IMR-90 (cell line): ENCODE results near the gene TRABD2A. TPM values are rescaled to one million over a fixed set of nuclear protein-coding genes. Genes with fewer than 3 reads are reported as not detected.

Experiments used
- ATAC-seq: fragments of 200-7000 bp; cut with Tn5 transposase; 2 replicates; pipeline ENCODE4 v1.9.1; 2020; ENCODE audit warnings: low read depth, mild to moderate bottlenecking, moderate library complexity
- BruUV-seq: library from RNA; stranded (reverse); fragments of 400-500 nt; replicated peaks from 2 replicates; lab custom pipeline; 2021; lab: Mats Ljungman, UMichigan
- CTCF ChIA-PET: fragments of 300-600 bp; formaldehyde crosslinking; extraction: SDS; loops from one replicate; lab custom pipeline; 2021; ENCODE audit warnings: antibody characterized with exemption; lab: Yijun Ruan, JAX
- POLR2A ChIA-PET: fragments of 300-600 bp; sonication (Branson Sonifier 250); formaldehyde crosslinking; loops from one replicate; lab custom pipeline; 2022; ENCODE audit warnings: antibody characterized with exemption; ENCODE audit not compliant: unreplicated experiment; lab: Charles Lee
- DNase-seq: peaks from one replicate; pipeline ENCODE4 v3.0.0; 2013
- H2AFZ ChIP-seq: replicated peaks from 2 replicates; pipeline ENCODE3; 2013; ENCODE audit warnings: low read length, mild to moderate bottlenecking; ENCODE audit not compliant: poor library complexity
- H2AK5ac ChIP-seq: 2 replicates; pipeline ENCODE4 v1.6.1; 2013; ENCODE audit warnings: low read depth, low read length, inconsistent platforms
- H2AK9ac ChIP-seq: replicated peaks from 2 replicates; pipeline ENCODE3; 2013; ENCODE audit warnings: mild to moderate bottlenecking, low read depth, low read length, moderate library complexity; ENCODE audit not compliant: poor library complexity
- H2BK120ac ChIP-seq: 2 replicates; pipeline ENCODE4 v1.6.1; 2013; ENCODE audit warnings: low read depth, low read length, inconsistent platforms
- H2BK15ac ChIP-seq: 3 replicates; pipeline ENCODE4 v1.6.1; 2013; ENCODE audit warnings: low read depth, low read length, inconsistent platforms
- H2BK20ac ChIP-seq: 2 replicates; pipeline ENCODE4 v1.6.1; 2013; ENCODE audit warnings: low read depth, mild to moderate bottlenecking, inconsistent platforms, low read length, moderate library complexity
- H2BK5ac ChIP-seq: 2 replicates; pipeline ENCODE4 v1.6.1; 2013; ENCODE audit warnings: mild to moderate bottlenecking, low read depth, low read length, inconsistent platforms; ENCODE audit not compliant: poor library complexity, severe bottlenecking
- H3K14ac ChIP-seq: replicated peaks from 2 replicates; pipeline ENCODE4 v1.6.1; 2013; ENCODE audit warnings: low read depth, low read length, inconsistent platforms
- H3K18ac ChIP-seq: 2 replicates; pipeline ENCODE4 v1.6.1; 2013; ENCODE audit warnings: low read depth, low read length, control low read depth
- H3K23ac ChIP-seq: 2 replicates; pipeline ENCODE4 v1.6.1; 2013; ENCODE audit warnings: low read depth, low read length, inconsistent platforms
- H3K27ac ChIP-seq: 2 replicates; pipeline ENCODE4 v1.5.1; 2013; ENCODE audit warnings: mild to moderate bottlenecking, control low read depth, low read length; ENCODE audit not compliant: insufficient read depth
- H3K27me3 ChIP-seq: 2 replicates; pipeline ENCODE4 v1.6.1; 2013; ENCODE audit warnings: low read length; ENCODE audit not compliant: control insufficient read depth, insufficient read depth
- H3K36me3 ChIP-seq: 2 replicates; pipeline ENCODE4 v1.6.1; 2013; ENCODE audit warnings: low read length, mixed read lengths; ENCODE audit not compliant: control insufficient read depth, insufficient read depth
- H3K4ac ChIP-seq: 2 replicates; pipeline ENCODE4 v1.6.1; 2013; ENCODE audit warnings: low read depth, low read length, inconsistent platforms
- H3K4me1 ChIP-seq: 2 replicates; pipeline ENCODE4 v1.6.1; 2013; ENCODE audit warnings: low read length, mixed read lengths; ENCODE audit not compliant: control insufficient read depth, insufficient read depth
- H3K4me2 ChIP-seq: 2 replicates; pipeline ENCODE4 v1.6.1; 2013; ENCODE audit warnings: low read depth, mild to moderate bottlenecking, control low read depth, low read length, moderate library complexity
- H3K4me3 ChIP-seq: 2 replicates; pipeline ENCODE4 v1.5.1; 2013; ENCODE audit warnings: low read depth, mild to moderate bottlenecking, control low read depth, low read length, moderate library complexity; ENCODE audit not compliant: insufficient read depth
- H3K56ac ChIP-seq: 2 replicates; pipeline ENCODE4 v1.6.1; 2013; ENCODE audit warnings: low read length, inconsistent platforms; ENCODE audit not compliant: insufficient read depth; ENCODE audit errors: extremely low read depth
- H3K79me1 ChIP-seq, 2 experiments: 2 replicates each; pipeline ENCODE4 v1.6.1; 2013; ENCODE audit warnings: low read length in 2 of 2, inconsistent platforms in 1 of 2, low read depth in 1 of 2
- H3K9ac ChIP-seq: 2 replicates; pipeline ENCODE4 v1.6.1; 2013; ENCODE audit warnings: low read depth, low read length, control low read depth
- H3K9me1 ChIP-seq: 2 replicates; pipeline ENCODE4 v1.6.1; 2013; ENCODE audit warnings: low read length, inconsistent platforms; ENCODE audit not compliant: insufficient read depth
- H3K9me3 ChIP-seq: 2 replicates; pipeline ENCODE4 v1.6.1; 2013; ENCODE audit warnings: low read length; ENCODE audit not compliant: control insufficient read depth, insufficient read depth
- H4K20me1 ChIP-seq: 2 replicates; pipeline ENCODE4 v1.6.1; 2013; ENCODE audit warnings: low read length, inconsistent platforms; ENCODE audit not compliant: insufficient read depth
- H4K5ac ChIP-seq: 2 replicates; pipeline ENCODE4 v1.6.1; 2013; ENCODE audit warnings: mild to moderate bottlenecking, low read depth, low read length, control low read depth
- H4K8ac ChIP-seq, 2 experiments: 2 replicates each; pipeline ENCODE4 v1.6.1; 2013; ENCODE audit warnings: low read depth in 2 of 2, low read length in 2 of 2, control low read depth in 1 of 2, inconsistent platforms in 1 of 2
- H4K91ac ChIP-seq: 2 replicates; pipeline ENCODE4 v1.6.1; 2013; ENCODE audit warnings: low read depth, low read length, inconsistent platforms; ENCODE audit not compliant: insufficient read depth
- CEBPB ChIP-seq: IDR thresholded peaks from 2 replicates; pipeline ENCODE4 v1.6.1; 2012; ENCODE audit warnings: low read depth, low read length, improper control_type of control experiment
- FOS ChIP-seq: fragments of 150-350 bp; IDR thresholded peaks from 2 replicates; pipeline ENCODE4 v1.6.1; 2016; ENCODE audit warnings: low read depth, low read length
- MAZ ChIP-seq: IDR thresholded peaks from 2 replicates; pipeline ENCODE4 v1.6.1; 2012; ENCODE audit warnings: low read depth, mild to moderate bottlenecking, low read length, improper control_type of control experiment, moderate library complexity, borderline replicate concordance
- NFE2L2 ChIP-seq: fragments of 150-350 bp; IDR thresholded peaks from 2 replicates; pipeline ENCODE4 v1.6.1; 2016; ENCODE audit warnings: low read depth, mild to moderate bottlenecking, low read length
- RFX5 ChIP-seq: IDR thresholded peaks from 2 replicates; pipeline ENCODE4 v1.8.0; 2012; ENCODE audit warnings: low read depth, mild to moderate bottlenecking, low read length, moderate library complexity
- WGBS, 2 experiments: methylation state at CpG; one replicate each; pipeline versions ENCODE4 v1.1.5 to v1.1.7; 2013; ENCODE audit warnings: missing lambda C conversion rate in 2 of 2; ENCODE audit not compliant: insufficient read length in 1 of 2; ENCODE audit errors: extremely low coverage in 2 of 2; 5-methylcytosine and 5-hydroxymethylcytosine counted together
- dilution Hi-C: fragments of 300-500 bp; cut with HindIII; formaldehyde crosslinking; loops from one replicate; pipeline ENCODE4 v1.14.3; 2018; ENCODE audit warnings: low sequenced_read_pairs; ENCODE audit not compliant: unreplicated experiment
- in situ Hi-C: fragments of 300-500 bp; cut with MboI; formaldehyde crosslinking; loops from 3 replicates; pipeline ENCODE4 v1.14.3; 2019; ENCODE audit warnings: low sequenced_read_pairs, inconsistent platforms, mixed read lengths
- intact Hi-C: fragments of 100-400 bp; cut with micrococcal nuclease; formaldehyde crosslinking; loops from 2 replicates; pipeline ENCODE4 v1.10.0; 2022
- polyA plus RNA-seq, 3 experiments: library from polyadenylated mRNA; depleted of rRNA; stranded (reverse); fragments of >200 nt; gene quantifications; 2 replicates each; pipeline ENCODE4 v1.2.3, GENCODE V29; 2012; ENCODE audit warnings: low replicate concordance in 1 of 3
- total RNA-seq: library from RNA; depleted of rRNA; stranded (reverse); fragments of >200 nt; gene quantifications from 2 replicates; pipeline ENCODE4 v1.2.3, GENCODE V29; 2012

The TRABD2A gene
- total and polyA plus RNA-seq, 2 of the 4 experiments (the other 2 are of a cell fraction) = 17.6 to 20.3 TPM

DNA sequence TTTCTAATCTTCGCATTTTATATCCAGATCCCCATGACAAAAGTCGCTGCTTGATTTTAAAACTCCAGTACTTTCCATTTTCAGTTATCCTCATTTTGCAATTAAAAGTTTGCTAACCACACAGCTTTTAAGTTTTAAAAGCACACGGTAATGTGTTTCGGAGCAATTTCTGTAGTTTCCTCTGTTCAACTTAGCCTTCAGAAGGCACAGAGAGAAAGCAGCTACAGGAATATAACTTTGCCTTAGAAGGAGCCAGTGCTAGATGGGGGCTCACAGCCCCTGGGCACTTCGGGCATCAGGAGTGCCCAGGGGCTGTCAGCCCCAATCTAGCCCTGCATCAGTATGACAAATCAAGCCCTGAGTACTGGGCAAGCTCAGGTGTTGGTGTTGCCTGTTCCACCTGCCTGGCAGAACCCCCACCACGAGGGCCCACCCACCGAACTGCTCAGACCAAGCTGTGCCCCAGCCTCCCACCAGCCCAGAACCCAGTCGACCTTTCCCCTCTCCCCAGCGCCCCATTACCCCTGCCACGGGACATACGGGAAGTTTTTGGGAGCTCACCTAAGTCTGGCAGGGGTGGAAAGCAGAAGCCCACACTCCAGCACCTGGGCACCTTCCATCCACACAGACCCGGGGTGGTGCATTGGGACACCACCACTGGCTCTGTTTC, 47.3 kb downstream of the TRABD2A start:
- Histone ChIP-seq H4K8ac (no peak overlapping the region), H3K79me1 (peaks cover 3 to 9% of the 10 kb centered on the region in 2 experiments; a peak in 3 of 4 replicates), H3K56ac (no peak overlapping the region), H2AFZ (no peak overlapping the region), H2BK15ac (no peak overlapping the region), H4K20me1 (no peaks in the 10 kb centered on the region), H4K91ac (no peak overlapping the region), H3K4ac (no peak overlapping the region), H3K4me2 (no peak overlapping the region), H3K23ac (no peak overlapping the region), H3K9me1 (peaks cover 15% of the 10 kb centered on the region), H3K9ac (no peak overlapping the region), H2BK20ac (no peak overlapping the region), H3K27me3 (no peaks in the 10 kb centered on the region), H2BK5ac (no peak overlapping the region), H2AK9ac (no peak overlapping the region), H3K4me1 (peaks cover 9% of the 10 kb centered on the region), H2BK120ac (no peak overlapping the region), H3K14ac (no peak overlapping the region), H3K4me3 (no peak overlapping the region), H4K5ac (no peak overlapping the region), H2AK5ac (no peak overlapping the region), H3K36me3 (no peaks in the 10 kb centered on the region; the same call in 1 of the 2 replicates), H3K18ac (no peak overlapping the region), H3K9me3 (no peaks in the 10 kb centered on the region), H3K27ac (no peak overlapping the region)
- POLR2A ChIA-PET = no interaction called here
- no peak for ATAC-seq
- CTCF ChIA-PET = interaction anchor here (1.0 kb wide), 1 partner anchor 9 kb away, joined by 3 read pairs; no protein-coding TSS in a partner anchor
- TF ChIP-seq RFX5 = no peak
- no peak for TF ChIP-seq MAZ
- no peak for TF ChIP-seq NFE2L2
- TF ChIP-seq CEBPB = no peak
- TF ChIP-seq FOS = no peak
- 92% methylated on average over 4 of the region's 12 CpGs; no CpG with 5 or more reads in 1 of the 2 experiments for WGBS, 2 experiments
- intact Hi-C loops = no loop called here
- BruUV-seq = no TSS peak
- dilution Hi-C loops = no loop called here
- DNase-seq = no peak
- in situ Hi-C loops = no loop called here
